Keratinocyte (primary cell): ENCODE measurements around the gene RNF212.

Experiments used
- EZH2 ChIP-seq: IDR thresholded peaks from one replicate; pipeline ENCODE4 v1.6.1; 2012; ENCODE audit warnings: inconsistent platforms, mild to moderate bottlenecking, low read length, moderate library complexity
- TF ChIP-seq, protein P1 (sequence below), 3 experiments: IDR thresholded peaks in 1 of 3; conservative IDR thresholded peaks in 1 of 3; optimal IDR thresholded peaks in 1 of 3; 2 replicates in 2 of 3; 3 replicates in 1 of 3; pipeline versions ENCODE3 to v1.5.1; 2011; ENCODE audit warnings: low read length in 3 of 3, mild to moderate bottlenecking in 3 of 3, moderate library complexity in 2 of 3, control low read depth in 1 of 3, inconsistent platforms in 1 of 3; ENCODE audit not compliant: insufficient read depth in 2 of 3; ENCODE audit errors: extremely low read depth in 1 of 3

DNA sequence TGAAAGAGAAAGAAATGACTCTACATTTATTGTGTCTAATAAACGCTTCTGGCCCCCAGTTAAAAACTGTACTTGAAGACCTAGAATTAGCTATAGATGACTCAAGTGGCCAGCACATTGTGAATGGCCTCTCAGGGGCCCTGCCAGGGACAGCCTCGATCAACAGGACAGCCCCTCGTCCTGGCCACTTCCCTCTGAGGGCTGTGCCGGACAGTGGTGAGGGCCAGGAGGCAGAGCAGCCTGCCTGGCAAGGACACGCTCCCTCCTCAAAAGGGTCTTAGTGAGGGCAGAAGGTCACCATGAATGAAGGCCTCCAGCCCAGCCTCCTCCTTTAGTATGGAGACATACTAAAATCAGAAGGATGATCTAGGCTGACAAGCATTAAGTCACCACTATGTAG, 16.5 kb downstream of the RNF212 start:
- TF ChIP-seq, protein P1, sequence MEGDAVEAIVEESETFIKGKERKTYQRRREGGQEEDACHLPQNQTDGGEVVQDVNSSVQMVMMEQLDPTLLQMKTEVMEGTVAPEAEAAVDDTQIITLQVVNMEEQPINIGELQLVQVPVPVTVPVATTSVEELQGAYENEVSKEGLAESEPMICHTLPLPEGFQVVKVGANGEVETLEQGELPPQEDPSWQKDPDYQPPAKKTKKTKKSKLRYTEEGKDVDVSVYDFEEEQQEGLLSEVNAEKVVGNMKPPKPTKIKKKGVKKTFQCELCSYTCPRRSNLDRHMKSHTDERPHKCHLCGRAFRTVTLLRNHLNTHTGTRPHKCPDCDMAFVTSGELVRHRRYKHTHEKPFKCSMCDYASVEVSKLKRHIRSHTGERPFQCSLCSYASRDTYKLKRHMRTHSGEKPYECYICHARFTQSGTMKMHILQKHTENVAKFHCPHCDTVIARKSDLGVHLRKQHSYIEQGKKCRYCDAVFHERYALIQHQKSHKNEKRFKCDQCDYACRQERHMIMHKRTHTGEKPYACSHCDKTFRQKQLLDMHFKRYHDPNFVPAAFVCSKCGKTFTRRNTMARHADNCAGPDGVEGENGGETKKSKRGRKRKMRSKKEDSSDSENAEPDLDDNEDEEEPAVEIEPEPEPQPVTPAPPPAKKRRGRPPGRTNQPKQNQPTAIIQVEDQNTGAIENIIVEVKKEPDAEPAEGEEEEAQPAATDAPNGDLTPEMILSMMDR (optimal IDR thresholded peaks at IDR 0.05 in 1 of 3, IDR thresholded peaks at IDR 0.05 in 1 of 3, conservative IDR thresholded peaks at IDR 0.05 in 1 of 3; ENCODE audit: extremely low read depth in 1 of 3, insufficient read depth in 2 of 3, low read length in 3 of 3), result no peak
- TF ChIP-seq EZH2, result no peak
